Adrenal gland (tissue), 12 donors: Measurements from ENCODE around the gene TIMM17B. TPM values are rescaled to one million over a fixed set of nuclear protein-coding genes. Genes with fewer than 3 reads are reported as not detected.

Experiments
- DNase-seq, 7 donors: peaks; one replicate each; pipeline ENCODE4 v3.0.0-alpha.2; 2019 to 2020
- H3K27ac ChIP-seq, 5 donors: fragments of 200-600 bp; sonication (generic) in 4 of 5; 1 replicate in 3 of 5; 2 replicates in 2 of 5; pipeline versions ENCODE4 v1.5.1 to v1.8.0; 2016 to 2020; ENCODE audit warnings: mild to moderate bottlenecking in 1 of 5
- H3K27me3 ChIP-seq: fragments of 200-600 bp; 2 replicates; pipeline ENCODE4 v1.8.0; 2021
- H3K36me3 ChIP-seq, 2 donors: fragments of 200-600 bp; replicated peaks in 1 of 2; 1 replicate in 1 of 2; 2 replicates in 1 of 2; pipeline versions ENCODE4 v1.5.1 to v1.8.0; 2018 to 2022
- H3K4me1 ChIP-seq, 2 donors: fragments of 200-600 bp; replicated peaks in 1 of 2; 1 replicate in 1 of 2; 2 replicates in 1 of 2; pipeline versions ENCODE4 v1.5.1 to v1.8.0; 2018 to 2021
- H3K4me3 ChIP-seq, 4 donors: fragments of 200-600 bp; sonication (generic) in 3 of 4; one replicate each; pipeline ENCODE4 v1.5.1; 2016 to 2018
- H3K9me3 ChIP-seq, 3 donors: fragments of 200-600 bp; sonication (generic) in 1 of 3; replicated peaks in 1 of 3; 1 replicate in 2 of 3; 2 replicates in 1 of 3; pipeline versions ENCODE4 v1.5.1 to v1.8.0; 2016 to 2021
- POLR2A ChIP-seq, 2 donors: fragments of 450-650 bp; IDR thresholded peaks; one replicate each; pipeline ENCODE4 v1.6.1; 2017; ENCODE audit warnings: antibody characterized with exemption in 2 of 2, mild to moderate bottlenecking in 2 of 2, moderate library complexity in 1 of 2
- WGBS, 4 donors: extraction: QIAGEN DNeasy Blood & Tissue Kit in 2 of 4; methylation state at CpG; one replicate each; pipeline versions ENCODE4 v1.1.5 to v1.1.7; 2013 to 2017; 5-methylcytosine and 5-hydroxymethylcytosine counted together
- intact Hi-C, 2 donors: fragments of 100-400 bp; cut with DNase I; formaldehyde crosslinking; loops; one replicate each; pipeline versions ENCODE4 v1.14.1 to v1.15.0; 2022 to 2023
- polyA plus RNA-seq, 3 donors: library from polyadenylated mRNA; stranded (reverse); fragments of 200-250 nt in 2 of 3; fragments of 350-450 nt in 1 of 3; fragmentation: Illumina TruSeq in 1 of 3; extraction: RNeasy Lipid Tissue Mini Kit (QIAGEN cat#74804) in 1 of 3; gene quantifications; one replicate each; pipeline ENCODE4 v1.2.3, GENCODE V29; 2013 to 2014
- total RNA-seq, 9 donors: library from RNA; depleted of rRNA in 4 of 9; stranded (reverse); fragments of >200 nt in 4 of 9; fragments of 120-200 nt in 1 of 9; fragmentation: NEBNext Ultra II Directional in 1 of 9; extraction: Animal tissue kit (Norgen Biotek cat#: 25700) in 1 of 9; gene quantifications; one replicate each; pipeline versions ENCODE4 v1.1.0 to v1.2.4, GENCODE V29; 2013 to 2023
- TF ChIP-seq, protein P1 (sequence below), 6 experiments: fragments of 450-650 bp in 4 of 6; fragments of 200-600 bp in 2 of 6; sonication (generic) in 1 of 6; IDR thresholded peaks; 1 replicate in 5 of 6; 2 replicates in 1 of 6; pipeline versions ENCODE4 v1.5.1 to v1.8.0; 2016 to 2021; ENCODE audit warnings: antibody characterized with exemption in 6 of 6, mild to moderate bottlenecking in 2 of 6, moderate library complexity in 1 of 6
- donor health status: healthy with polysubstance abuse.
- donor health status: Bipolar disorder and iron deficiency.
- donor health status: DM: yes; HTN: yes; CAD: no.
- donor health status: DM: no; HTN: no; CAD: no.
- donor health status: DM: no; HTN: no; CAD: no.
- donor health status: DM: yes; HTN: yes; CAD: no.

Gene TIMM17B
- total and polyA plus RNA-seq, 12 donors: 25.5 to 98.0 (median 60.8) TPM

GRCh38 chrX:48940404-48940955 lies 42.9 kb upstream of the TIMM17B start:
- no peak for DNase-seq
- 61 to 100% (median 69%) methylated on average over 1 to 2 of the region's 2 CpGs for WGBS, 4 donors
- no peak overlapping the region for H3K4me3 ChIP-seq
- H3K36me3 ChIP-seq: no peaks in the 10 kb centered on the region
- TF ChIP-seq POLR2A (IDR thresholded peaks at IDR 0.05): no peak
- TF ChIP-seq, protein P1, sequence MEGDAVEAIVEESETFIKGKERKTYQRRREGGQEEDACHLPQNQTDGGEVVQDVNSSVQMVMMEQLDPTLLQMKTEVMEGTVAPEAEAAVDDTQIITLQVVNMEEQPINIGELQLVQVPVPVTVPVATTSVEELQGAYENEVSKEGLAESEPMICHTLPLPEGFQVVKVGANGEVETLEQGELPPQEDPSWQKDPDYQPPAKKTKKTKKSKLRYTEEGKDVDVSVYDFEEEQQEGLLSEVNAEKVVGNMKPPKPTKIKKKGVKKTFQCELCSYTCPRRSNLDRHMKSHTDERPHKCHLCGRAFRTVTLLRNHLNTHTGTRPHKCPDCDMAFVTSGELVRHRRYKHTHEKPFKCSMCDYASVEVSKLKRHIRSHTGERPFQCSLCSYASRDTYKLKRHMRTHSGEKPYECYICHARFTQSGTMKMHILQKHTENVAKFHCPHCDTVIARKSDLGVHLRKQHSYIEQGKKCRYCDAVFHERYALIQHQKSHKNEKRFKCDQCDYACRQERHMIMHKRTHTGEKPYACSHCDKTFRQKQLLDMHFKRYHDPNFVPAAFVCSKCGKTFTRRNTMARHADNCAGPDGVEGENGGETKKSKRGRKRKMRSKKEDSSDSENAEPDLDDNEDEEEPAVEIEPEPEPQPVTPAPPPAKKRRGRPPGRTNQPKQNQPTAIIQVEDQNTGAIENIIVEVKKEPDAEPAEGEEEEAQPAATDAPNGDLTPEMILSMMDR (IDR thresholded peaks at IDR 0.05): no peak
- H3K4me1 ChIP-seq: peaks cover 0 to 21% of the 10 kb centered on the region in 2 donors
- no peaks in the 10 kb centered on the region for H3K27me3 ChIP-seq
- intact Hi-C loops: no loop called here
- peak overlapping the region in 1 of 5 donors; percentile 34 for H3K27ac ChIP-seq
- no peaks in the 10 kb centered on the region for H3K9me3 ChIP-seq

GRCh38 chrX:48939524-48940228 lies 42.1 kb upstream of the TIMM17B start:
- TF ChIP-seq, protein P1 (IDR thresholded peaks at IDR 0.05): no peak
- no peak for TF ChIP-seq POLR2A (IDR thresholded peaks at IDR 0.05)
- 66 to 70% (median 68%) methylated on average over 3 of the region's 3 CpGs; no CpG with 5 or more reads in 1 of the 4 donors for whole genome bisulfite sequencing, 4 donors
- Histone ChIP-seq H3K27me3 (no peaks in the 10 kb centered on the region), H3K36me3 (peaks cover 0 to under 1% of the 10 kb centered on the region in 2 donors), H3K4me1 (peaks cover 0 to 21% of the 10 kb centered on the region in 2 donors), H3K9me3 (no peaks in the 10 kb centered on the region), H3K4me3 (no peak overlapping the region), H3K27ac (no peak overlapping the region)
- intact Hi-C loops: no loop called here
- no peak for DNase-seq

GRCh38 chrX:48938721-48939425 lies 41.3 kb upstream of the TIMM17B start:
- WGBS, 4 donors: 50 to 79% (median 63%) methylated on average over 1 of the region's 1 CpG
- intact Hi-C loops: no loop called here
- Histone ChIP-seq H3K4me1 (peaks cover 0 to 21% of the 10 kb centered on the region in 2 donors), H3K36me3 (peaks cover 0 to 9% of the 10 kb centered on the region in 2 donors), H3K27ac (no peak overlapping the region), H3K4me3 (no peak overlapping the region), H3K27me3 (no peaks in the 10 kb centered on the region), H3K9me3 (no peaks in the 10 kb centered on the region)
- DNase-seq: no peak
- TF ChIP-seq, protein P1 (IDR thresholded peaks at IDR 0.05): no peak
- TF ChIP-seq POLR2A (IDR thresholded peaks at IDR 0.05): no peak
